OCI-LY1 (cell line): ENCODE measurements around the gene AGAP2.

Experiments used
- CTCF ChIP-seq: fragments of 200-600 bp; sonication (generic), shearing (Covaris generic); IDR thresholded peaks from 2 replicates; pipeline ENCODE4 v1.5.1; 2017; ENCODE audit warnings: mild to moderate bottlenecking, antibody characterized with exemption, low read length, moderate library complexity, mixed read lengths
- EZH2 ChIP-seq: fragments of 200-600 bp; sonication (generic), shearing (Covaris generic); IDR thresholded peaks from 2 replicates; pipeline ENCODE4 v1.8.0; 2017; ENCODE audit warnings: borderline replicate concordance, mixed run types, mild to moderate bottlenecking, antibody characterized with exemption, low read length, moderate library complexity, mixed read lengths

GRCh38 chr12:57674691-57675090 lies 63.9 kb downstream of the AGAP2 start:
- TF ChIP-seq CTCF (no peak), EZH2 (no peak)
